ENCODE data around the gene RAB36. TPM values are rescaled to one million over a fixed set of nuclear protein-coding genes. Genes with fewer than 3 reads are reported as not detected.
A peak's percentile ranks its signal among the peaks of the same experiment; 100 is the strongest.

The RAB36 gene
- total RNA-seq, 1 donor from 2014 or later, result 7.5 TPM

DNA sequence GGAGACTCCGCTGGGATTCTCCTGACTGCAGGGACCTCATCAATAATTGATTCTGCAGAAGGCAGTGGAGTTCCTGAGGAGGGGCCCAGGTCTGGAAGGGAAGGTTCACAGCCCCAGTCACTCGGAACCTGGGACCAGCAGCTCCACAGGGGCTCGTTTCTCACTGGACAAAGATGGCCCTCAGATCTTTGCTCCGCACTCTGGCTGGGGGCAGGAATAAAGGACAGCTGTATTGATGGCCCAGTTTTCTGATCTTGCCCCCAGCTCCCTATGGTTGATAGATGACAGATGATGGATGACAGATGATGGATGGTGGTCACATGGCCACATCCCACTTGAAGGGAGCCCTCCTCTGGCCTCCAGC lies 23.7 kb downstream of the RAB36 start:
- intact Hi-C loops (cut with DNase I), result loop anchor here (2.0 kb wide), 1 partner anchor 110 kb away; no protein-coding TSS in a partner anchor
- ATAC-seq, result no peak
- DNase-seq (ENCODE audit: low spot score), result no peak

DNA sequence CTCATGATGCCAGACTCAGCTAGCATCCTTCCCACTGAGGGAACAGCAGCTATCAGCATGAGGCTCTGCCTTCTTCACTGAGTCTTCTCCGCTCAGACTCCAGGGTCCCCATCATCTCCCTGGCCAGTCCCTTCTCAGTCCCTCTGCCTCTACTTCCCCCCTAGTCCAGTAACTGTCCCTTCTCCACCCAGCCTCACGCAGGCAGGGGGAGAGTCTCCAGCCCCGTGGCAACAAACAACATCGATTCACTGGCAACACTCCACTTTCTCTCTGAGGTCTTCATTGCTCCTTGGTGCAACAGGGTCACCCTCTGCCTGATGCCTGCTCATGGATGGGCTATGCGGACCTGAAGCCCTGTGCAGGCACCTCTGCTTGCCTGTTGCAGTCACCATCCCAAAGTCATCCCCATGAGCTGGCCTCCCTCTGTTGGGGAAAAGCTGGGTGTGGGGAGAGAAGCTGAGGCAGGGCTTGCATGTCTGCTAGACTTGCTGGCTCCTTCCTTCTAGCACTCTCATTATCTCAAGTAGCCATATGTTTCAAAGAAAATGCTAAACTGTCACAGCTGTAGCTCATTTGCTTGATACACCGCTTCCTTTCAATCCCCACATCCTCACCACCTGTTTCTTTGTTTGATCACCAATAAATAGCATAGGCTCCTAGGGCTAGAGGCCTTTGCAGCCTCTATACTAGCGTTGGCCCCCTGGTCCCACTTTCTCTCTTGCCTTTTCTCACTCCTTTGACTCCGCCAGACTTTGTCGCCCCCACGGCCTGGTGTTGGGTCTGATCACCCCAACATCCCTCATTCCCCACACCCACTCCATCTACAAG lies 30.8 kb downstream of the RAB36 start:
- intact Hi-C loops (cut with DNase I), result loop anchor here (10.0 kb wide), 1 partner anchor 209 kb away; no protein-coding TSS in a partner anchor
- DNase-seq (ENCODE audit: low spot score) (no peak), ATAC-seq (no peak)

DNA sequence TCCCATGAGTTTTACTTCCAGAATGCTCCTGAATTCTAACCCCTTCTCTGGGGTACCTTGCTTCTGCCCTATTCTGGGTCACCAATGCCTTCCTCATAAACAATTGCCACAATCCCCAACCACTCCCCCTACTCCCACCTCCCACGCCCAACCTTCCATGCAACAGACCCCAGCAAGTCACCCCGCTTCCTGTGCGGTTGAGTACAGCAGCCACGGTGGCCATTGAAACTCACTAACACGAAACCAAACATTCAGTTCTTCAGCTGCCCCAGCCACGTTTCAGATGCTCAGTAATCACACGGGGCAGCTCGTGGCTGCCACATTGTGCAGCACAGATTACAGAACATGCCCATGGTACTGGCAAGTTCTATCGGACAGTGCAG lies 31.4 kb downstream of the RAB36 start:
- intact Hi-C loops (cut with DNase I), result loop anchor here (10.0 kb wide), 1 partner anchor 208 kb away; no protein-coding TSS in a partner anchor
- DNase-seq (ENCODE audit: low spot score) (no peak), ATAC-seq (no peak)

DNA sequence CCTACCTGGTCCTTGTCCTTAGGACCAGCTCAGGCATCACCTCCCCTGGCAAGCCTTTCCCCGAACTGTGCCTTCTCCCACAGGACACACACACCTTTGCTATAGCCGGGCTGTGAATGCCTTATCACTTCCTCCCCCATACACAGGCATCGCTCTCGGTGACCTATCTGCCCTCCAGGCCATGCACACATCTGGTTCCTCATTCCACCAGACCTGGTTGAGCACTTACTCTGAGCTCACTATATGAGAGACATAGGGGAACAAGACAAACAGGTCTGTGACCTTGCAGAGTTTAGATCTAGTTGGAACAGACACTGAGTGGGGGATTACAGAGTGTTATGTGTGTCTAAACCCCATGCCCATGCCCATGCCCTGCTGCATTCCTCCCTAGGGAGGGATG lies 31.9 kb downstream of the RAB36 start:
- ATAC-seq (no peak), DNase-seq (ENCODE audit: low spot score) (no peak)
- intact Hi-C loops (cut with DNase I), result loop anchor here (10.0 kb wide), 1 partner anchor 208 kb away; no protein-coding TSS in a partner anchor

DNA sequence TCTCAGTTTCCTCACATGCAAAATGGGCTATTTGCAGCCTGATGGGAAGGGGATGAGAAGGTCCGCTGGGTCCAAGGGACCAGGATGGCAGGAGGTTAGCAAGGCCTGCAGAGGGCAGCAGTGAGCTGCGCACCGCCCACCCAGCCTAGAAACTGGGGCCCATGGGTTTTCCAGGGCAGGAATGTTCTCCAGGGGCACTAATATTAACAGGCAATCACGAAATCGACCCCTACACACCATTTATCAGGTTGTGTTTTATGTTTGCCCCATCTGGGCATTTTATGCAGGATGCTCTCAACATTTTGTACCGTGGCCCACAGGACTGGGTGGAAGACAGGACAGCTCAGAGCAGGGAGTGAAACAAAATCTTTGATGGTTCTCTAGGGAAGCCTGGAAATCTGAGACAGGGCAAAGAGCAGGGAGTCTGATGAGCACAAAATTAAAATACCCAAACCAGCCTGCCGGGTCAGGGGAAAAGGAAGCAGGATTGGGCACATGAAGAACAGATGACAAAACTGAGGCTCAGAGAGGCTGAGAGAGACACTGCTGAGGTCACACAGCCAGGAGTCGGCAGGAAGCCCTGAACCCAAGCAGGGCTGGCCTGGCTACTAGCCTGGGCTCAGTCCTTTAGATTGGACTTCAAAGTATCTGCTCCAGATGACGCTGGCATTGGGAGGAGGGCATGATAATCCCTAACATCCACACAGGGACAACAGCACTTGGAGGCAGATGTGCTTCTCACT lies 33.4 kb downstream of the RAB36 start:
- intact Hi-C loops (cut with DNase I), result loop anchor here (1.0 to 10.0 kb wide), 2 partner anchors 103 to 206 kb away; no protein-coding TSS in a partner anchor
- peak; percentile 86 for DNase-seq (ENCODE audit: low spot score)
- peak; percentile 75 for ATAC-seq

DNA sequence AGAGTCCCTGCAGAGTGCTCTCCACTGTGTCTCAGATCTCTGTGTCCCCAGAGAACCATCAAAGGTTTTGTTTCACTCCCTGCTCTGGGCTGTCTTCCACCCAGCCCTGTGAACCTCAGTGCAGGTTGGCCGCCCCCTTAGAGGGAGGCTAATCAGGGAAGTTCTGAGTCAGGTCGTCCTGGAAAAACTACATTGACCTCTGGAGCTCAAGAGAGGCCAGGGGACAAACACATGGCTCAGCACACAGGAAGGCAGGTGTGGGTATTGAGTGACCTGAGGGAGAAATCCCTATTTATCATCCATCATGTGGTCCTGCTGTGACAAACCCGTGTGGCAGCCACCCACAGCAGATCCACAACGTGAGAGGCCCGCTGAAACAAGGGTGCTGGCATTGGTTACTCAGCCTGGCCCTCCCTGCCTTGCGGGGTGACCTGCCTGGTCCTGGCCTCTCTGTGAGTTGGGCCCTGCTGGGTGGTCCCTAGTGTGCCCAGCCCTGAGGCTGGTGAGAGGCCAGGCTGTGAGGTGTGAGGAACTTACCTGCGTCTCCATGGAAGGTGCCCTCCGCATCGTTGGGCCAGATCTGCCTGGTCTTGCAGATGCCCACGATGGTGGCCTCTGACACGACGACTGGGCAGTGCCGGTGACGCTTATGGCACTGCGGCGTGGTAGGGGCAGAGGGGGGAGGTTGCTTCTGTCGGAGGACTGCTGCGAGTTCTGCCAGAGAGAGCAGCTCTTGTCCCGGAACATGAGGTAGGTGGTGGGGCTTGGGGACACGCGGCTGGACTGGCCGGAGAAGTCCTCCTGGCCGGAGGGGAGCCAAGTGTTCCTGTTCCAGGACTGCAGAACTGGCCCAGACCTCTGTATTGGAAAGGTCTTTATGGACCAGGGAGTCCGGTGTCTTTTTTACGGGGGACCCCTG lies 34.4 kb downstream of the RAB36 start:
- ATAC-seq (peak; percentile 63), DNase-seq (ENCODE audit: low spot score) (peak; percentile 72)
- intact Hi-C loops (cut with DNase I), result loop anchor here (5.0 to 10.0 kb wide), 2 partner anchors 93 to 205 kb away; no protein-coding TSS in a partner anchor

DNA sequence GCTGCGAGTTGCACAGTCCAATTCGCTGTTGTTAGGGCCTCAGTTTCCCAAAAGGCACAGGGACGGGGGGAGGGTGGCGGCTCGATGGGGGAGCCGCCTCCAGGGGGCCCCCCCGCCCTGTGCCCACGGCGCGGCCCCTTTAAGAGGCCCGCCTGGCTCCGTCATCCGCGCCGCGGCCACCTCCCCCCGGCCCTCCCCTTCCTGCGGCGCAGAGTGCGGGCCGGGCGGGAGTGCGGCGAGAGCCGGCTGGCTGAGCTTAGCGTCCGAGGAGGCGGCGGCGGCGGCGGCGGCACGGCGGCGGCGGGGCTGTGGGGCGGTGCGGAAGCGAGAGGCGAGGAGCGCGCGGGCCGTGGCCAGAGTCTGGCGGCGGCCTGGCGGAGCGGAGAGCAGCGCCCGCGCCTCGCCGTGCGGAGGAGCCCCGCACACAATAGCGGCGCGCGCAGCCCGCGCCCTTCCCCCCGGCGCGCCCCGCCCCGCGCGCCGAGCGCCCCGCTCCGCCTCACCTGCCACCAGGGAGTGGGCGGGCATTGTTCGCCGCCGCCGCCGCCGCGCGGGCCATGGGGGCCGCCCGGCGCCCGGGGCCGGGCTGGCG lies 35.1 kb downstream of the RAB36 start, which contains the start of gene BCR:
BCR (plus strand) TSS at position 209 of the 592 bp plus-strand sequence. CDS start 452 bp downstream, outside the sequence.
- ATAC-seq, result peak; percentile 87
- DNase-seq (ENCODE audit: low spot score), result peak; percentile 84
- intact Hi-C loops (cut with DNase I), result loop anchor here (5.0 kb wide), 1 partner anchor 92 kb away; no protein-coding TSS in a partner anchor

DNA sequence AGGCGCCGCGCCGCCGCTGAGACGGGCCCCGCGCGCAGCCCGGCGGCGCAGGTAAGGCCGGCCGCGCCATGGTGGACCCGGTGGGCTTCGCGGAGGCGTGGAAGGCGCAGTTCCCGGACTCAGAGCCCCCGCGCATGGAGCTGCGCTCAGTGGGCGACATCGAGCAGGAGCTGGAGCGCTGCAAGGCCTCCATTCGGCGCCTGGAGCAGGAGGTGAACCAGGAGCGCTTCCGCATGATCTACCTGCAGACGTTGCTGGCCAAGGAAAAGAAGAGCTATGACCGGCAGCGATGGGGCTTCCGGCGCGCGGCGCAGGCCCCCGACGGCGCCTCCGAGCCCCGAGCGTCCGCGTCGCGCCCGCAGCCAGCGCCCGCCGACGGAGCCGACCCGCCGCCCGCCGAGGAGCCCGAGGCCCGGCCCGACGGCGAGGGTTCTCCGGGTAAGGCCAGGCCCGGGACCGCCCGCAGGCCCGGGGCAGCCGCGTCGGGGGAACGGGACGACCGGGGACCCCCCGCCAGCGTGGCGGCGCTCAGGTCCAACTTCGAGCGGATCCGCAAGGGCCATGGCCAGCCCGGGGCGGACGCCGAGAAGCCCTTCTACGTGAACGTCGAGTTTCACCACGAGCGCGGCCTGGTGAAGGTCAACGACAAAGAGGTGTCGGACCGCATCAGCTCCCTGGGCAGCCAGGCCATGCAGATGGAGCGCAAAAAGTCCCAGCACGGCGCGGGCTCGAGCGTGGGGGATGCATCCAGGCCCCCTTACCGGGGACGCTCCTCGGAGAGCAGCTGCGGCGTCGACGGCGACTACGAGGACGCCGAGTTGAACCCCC lies 35.8 kb downstream of the RAB36 start:
- no peak for ATAC-seq
- intact Hi-C loops (cut with DNase I), result loop anchor here (5.0 kb wide), 1 partner anchor 91 kb away; no protein-coding TSS in a partner anchor
- DNase-seq (ENCODE audit: low spot score), result no peak

DNA sequence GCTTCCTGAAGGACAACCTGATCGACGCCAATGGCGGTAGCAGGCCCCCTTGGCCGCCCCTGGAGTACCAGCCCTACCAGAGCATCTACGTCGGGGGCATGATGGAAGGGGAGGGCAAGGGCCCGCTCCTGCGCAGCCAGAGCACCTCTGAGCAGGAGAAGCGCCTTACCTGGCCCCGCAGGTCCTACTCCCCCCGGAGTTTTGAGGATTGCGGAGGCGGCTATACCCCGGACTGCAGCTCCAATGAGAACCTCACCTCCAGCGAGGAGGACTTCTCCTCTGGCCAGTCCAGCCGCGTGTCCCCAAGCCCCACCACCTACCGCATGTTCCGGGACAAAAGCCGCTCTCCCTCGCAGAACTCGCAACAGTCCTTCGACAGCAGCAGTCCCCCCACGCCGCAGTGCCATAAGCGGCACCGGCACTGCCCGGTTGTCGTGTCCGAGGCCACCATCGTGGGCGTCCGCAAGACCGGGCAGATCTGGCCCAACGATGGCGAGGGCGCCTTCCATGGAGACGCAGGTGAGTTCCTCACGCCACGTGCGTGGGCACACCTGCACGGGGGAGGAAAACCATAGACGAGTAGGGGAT lies 36.5 kb downstream of the RAB36 start:
- ATAC-seq, result no peak
- DNase-seq (ENCODE audit: low spot score), result no peak
- intact Hi-C loops (cut with DNase I), result loop anchor here (5.0 kb wide), 1 partner anchor 90 kb away; no protein-coding TSS in a partner anchor

DNA sequence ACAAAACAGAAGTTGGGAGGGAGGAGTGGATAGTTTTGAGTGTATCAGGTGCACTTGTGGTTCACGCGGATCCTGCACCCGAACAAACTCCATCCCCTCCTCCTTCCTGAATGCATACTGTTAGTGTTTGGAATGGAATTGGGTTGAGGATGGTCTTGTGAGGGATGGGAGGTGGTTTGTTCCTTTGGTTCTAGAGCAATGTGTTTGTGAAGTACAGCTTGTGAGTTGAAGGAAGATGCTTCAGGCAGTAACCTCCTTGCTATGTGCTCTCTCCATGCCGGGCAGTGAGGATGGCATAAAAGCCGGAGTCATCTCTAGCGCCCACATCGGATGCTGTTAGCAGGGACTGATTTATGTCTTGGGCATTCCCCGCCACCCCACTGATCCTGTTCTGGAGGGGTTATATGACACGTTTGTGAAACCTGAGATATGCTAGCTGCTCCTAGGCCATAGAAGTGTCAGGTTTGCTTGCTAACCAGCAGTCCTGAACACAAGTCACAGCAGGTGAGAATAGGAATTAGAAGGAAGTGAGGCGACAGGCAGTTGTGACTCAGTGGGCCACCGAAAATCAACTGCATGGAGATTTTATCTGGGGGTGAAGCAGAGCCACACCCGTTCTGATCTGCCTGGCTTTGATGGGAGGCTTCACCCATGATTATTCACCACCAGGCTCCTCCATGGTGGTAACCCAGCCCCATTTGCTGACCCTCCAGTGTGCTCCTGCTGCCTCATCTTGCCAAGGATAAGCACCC lies 37.2 kb downstream of the RAB36 start:
- no peak for ATAC-seq
- intact Hi-C loops (cut with DNase I), result loop anchor here (5.0 kb wide), 1 partner anchor 90 kb away; no protein-coding TSS in a partner anchor
- no peak for DNase-seq (ENCODE audit: low spot score)

DNA sequence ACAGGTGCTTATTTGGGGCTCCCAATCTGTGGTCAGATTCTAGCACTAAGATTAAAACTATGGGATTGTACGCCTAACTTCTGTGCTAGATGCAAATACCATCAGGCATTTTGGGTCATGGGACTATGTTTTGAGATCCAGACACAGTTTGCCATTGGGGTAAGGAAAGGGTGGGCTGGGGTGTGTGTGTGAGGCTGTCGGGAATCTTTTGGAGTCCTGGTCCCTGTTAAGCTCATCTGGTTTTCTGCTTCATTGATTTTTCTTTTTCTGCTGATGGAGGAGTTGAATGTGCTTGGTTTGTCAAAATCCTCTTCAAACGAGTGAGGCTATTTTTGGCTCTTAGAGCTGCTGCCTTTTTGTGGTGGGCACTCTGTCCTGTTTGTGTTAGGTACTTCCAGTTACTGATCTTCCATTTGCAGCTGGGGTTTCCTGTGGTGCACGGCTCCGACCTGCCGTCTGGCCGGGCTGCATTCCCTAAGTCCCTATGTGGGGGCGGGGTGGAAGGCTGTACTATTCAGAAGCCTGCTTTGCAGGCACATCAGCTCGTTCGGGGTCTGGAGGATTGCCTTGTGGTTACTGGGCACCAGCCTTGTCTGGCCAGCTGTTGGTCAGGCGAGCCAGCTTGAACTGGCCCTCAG lies 37.9 kb downstream of the RAB36 start:
- intact Hi-C loops (cut with DNase I), result loop anchor here (5.0 kb wide), 1 partner anchor 89 kb away; no protein-coding TSS in a partner anchor
- ATAC-seq (peak; percentile 42), DNase-seq (ENCODE audit: low spot score) (peak; percentile 80)

DNA sequence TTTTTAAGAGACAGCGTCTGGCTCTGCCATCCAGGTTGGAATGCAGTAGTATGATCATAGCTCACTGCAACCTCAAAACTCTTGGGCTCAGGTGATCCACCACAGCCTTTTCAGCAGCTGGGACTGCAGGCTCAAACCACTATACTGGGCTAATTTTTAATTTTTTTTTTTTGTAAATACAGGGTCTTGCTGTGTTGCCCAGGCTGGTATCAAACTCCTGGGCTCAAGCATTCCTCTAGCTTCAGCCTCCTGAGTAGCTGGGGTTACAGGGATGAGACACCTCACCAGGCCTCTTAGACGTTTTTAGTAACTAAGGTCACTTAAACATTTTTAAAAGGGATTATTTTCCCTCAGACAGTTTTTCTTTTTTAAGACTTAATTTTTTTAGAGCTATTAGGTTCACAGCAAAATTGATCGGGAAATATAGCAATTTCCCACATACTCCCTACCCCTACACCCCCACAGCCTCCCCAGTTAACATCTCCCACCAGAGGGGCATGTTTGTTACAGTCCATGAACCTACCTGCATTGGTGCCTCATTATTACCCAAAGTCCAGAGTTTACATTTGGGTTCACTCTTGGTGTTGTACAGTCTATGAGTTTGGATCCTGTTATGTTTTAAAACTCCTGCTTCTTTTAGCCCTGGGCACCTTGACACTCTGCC lies 39.0 kb downstream of the RAB36 start:
- ATAC-seq (no peak), DNase-seq (ENCODE audit: low spot score) (no peak)
- intact Hi-C loops (cut with DNase I), result loop anchor here (5.0 kb wide), 1 partner anchor 88 kb away; no protein-coding TSS in a partner anchor

DNA sequence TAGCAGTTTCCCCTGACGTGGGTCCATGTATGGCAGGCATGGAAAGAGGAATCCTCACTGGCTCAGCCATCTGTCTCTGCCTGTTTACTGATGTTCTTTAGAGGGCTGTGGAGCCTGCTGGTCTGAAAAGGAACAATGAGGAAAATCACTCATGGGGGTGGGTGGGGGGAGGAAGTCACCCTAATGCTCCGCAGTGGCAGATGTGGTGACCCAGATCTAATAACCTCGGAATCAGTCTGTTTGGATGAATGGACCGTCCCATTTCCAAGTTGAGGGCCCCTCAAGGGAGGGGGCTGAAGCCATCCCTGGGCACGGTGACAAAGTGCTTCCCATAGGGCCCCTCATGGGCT lies 39.5 kb downstream of the RAB36 start:
- intact Hi-C loops (cut with DNase I), result loop anchor here (5.0 kb wide), 1 partner anchor 88 kb away; no protein-coding TSS in a partner anchor
- DNase-seq (ENCODE audit: low spot score) (no peak), ATAC-seq (no peak)

DNA sequence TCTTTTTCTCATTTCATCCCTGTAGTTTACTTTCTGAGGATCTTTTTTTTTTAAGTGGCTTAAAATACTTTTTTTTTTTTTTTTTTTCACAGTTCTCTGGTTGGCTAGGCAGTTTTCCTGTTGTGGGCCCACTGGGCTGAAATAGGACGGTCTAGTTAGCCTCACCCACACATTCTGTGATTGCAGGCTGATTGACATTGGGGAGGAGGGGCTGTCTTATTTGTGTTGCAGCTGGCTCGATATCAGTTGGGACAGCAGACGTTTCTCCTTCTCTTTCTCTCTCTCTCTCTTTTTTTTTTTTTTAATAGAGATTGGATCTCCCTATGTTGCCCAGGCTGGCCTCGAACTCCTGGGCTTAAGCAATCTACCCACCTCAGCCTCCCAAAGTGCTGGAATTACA lies 41.9 kb downstream of the RAB36 start:
- intact Hi-C loops (cut with DNase I), result no loop called here
- ATAC-seq (no peak), DNase-seq (ENCODE audit: low spot score) (no peak)

Measured in sciatic nerve (tissue), 2 donors.